NCI-H2107 (cell line): ENCODE measurements around the gene ABCB10.
A peak's percentile ranks its signal among the peaks of the same experiment; 100 is the strongest.

Source experiments
- DNase-seq: peaks from one replicate; lab custom pipeline; 2025; lab: John Stamatoyannopoulos, UW

Gene ABCB10

DNA sequence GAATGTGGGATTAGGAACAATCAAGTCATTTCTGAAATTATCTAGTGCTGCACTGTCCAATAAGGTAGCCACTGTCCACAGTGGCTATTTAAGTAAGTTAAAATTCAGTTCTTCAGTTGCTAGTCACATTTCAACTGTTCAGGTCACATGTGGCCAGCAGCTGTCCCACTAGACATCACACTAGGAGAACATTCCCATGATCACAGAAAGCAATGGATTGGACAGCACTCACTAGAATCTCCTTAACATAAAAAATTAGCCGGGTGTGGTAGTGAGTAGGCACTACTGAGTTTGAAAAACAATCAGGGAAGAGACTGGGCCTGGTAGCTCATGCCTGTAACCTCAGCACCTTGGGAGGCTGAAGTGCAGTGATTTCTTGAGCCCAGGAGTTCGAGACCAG, 84.0 kb downstream of the ABCB10 start:
- no peak for DNase-seq

GRCh38 chr1:229471175-229471574, 87.3 kb downstream of the ABCB10 start:
- no peak for DNase-seq

DNA sequence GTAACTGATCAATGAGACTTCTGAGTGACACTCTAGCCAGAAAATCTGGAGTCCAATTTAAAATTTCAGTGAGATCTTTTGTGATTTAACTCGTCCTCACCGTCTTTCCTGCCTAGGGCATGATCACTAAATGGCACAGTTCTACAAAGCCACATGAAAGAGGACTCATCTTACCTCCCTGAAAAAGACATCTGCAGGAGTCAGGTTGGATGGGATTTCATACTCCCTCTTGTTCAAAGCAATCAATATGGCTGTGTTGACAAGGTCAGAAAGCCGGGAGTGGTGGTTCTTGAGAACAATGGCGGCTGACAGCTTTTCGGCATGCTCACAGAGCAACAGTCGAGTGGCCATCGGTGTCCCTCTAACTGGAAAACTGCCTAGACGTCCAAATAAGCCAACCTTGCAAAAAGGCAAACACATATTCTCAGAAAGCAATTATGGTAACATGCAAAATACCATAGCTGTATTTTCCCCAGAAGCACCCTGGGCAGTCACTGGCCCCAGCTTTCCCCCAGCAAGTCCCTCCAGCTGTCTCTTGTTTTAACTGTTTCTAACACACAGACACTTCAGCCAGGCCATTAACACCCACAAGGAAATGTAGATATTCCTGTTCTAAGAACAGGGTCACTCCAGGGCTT, 88.0 kb downstream of the ABCB10 start:
- DNase-seq = peak; percentile 50

GRCh38 chr1:229466887-229467286, 91.6 kb downstream of the ABCB10 start:
- DNase-seq = no peak
